RKO (cell line): ENCODE results near the gene SLC6A3.
"Not testable (repeated sequence)": the region's sequence is repeated elsewhere in the genome, so short reads cannot be mapped to it uniquely, and the experiment has no call there.

Experiments
- DNase-seq: peaks from one replicate; pipeline ENCODE4 v3.0.0-alpha.2; 2016; ENCODE audit warnings: low spot score

The SLC6A3 gene

GRCh38 chr5:1387059-1387755, 58.0 kb downstream of the SLC6A3 start:
- no peak for DNase-seq

GRCh38 chr5:1386274-1386717, 58.9 kb downstream of the SLC6A3 start:
- DNase-seq: peak; percentile 63

- DNase-seq: peak; percentile 88
Measured at GRCh38 chr5:1385395-1386273, 59.6 kb downstream of the SLC6A3 start.

GRCh38 chr5:1384521-1384920, 60.7 kb downstream of the SLC6A3 start:
- DNase-seq: no peak

GRCh38 chr5:1383886-1384401, 61.3 kb downstream of the SLC6A3 start:
- DNase-seq: no peak

- DNase-seq: no peak
Measured at GRCh38 chr5:1383344-1383743, 61.9 kb downstream of the SLC6A3 start.

- no peak for DNase-seq
Measured at GRCh38 chr5:1382248-1382700, 63.0 kb downstream of the SLC6A3 start.

- DNase-seq: no peak
Measured at GRCh38 chr5:1381370-1382247, 63.6 kb downstream of the SLC6A3 start.

GRCh38 chr5:1380910-1381309, 64.3 kb downstream of the SLC6A3 start:
- no peak for DNase-seq

GRCh38 chr5:1380011-1380817, 65.0 kb downstream of the SLC6A3 start:
- no peak for DNase-seq

GRCh38 chr5:1378866-1379659, 66.2 kb downstream of the SLC6A3 start:
- no peak for DNase-seq

GRCh38 chr5:1378096-1378495, 67.1 kb downstream of the SLC6A3 start:
- DNase-seq: no peak

- no peak for DNase-seq
Measured at GRCh38 chr5:1376981-1377380, 68.3 kb downstream of the SLC6A3 start.

- no peak for DNase-seq
Measured at GRCh38 chr5:1375871-1376810, 69.1 kb downstream of the SLC6A3 start.

- no peak for DNase-seq
Measured at GRCh38 chr5:1374679-1375055, 70.6 kb downstream of the SLC6A3 start.

- DNase-seq: no peak
Measured at GRCh38 chr5:1374030-1374678, 71.1 kb downstream of the SLC6A3 start.

GRCh38 chr5:1371972-1372342, 73.3 kb downstream of the SLC6A3 start:
- not testable (repeated sequence) for DNase-seq

- no peak for DNase-seq
Measured at GRCh38 chr5:1371218-1371971, 73.8 kb downstream of the SLC6A3 start.
